ENCODE results near the gene CEMIP2.

The CEMIP2 gene

DNA sequence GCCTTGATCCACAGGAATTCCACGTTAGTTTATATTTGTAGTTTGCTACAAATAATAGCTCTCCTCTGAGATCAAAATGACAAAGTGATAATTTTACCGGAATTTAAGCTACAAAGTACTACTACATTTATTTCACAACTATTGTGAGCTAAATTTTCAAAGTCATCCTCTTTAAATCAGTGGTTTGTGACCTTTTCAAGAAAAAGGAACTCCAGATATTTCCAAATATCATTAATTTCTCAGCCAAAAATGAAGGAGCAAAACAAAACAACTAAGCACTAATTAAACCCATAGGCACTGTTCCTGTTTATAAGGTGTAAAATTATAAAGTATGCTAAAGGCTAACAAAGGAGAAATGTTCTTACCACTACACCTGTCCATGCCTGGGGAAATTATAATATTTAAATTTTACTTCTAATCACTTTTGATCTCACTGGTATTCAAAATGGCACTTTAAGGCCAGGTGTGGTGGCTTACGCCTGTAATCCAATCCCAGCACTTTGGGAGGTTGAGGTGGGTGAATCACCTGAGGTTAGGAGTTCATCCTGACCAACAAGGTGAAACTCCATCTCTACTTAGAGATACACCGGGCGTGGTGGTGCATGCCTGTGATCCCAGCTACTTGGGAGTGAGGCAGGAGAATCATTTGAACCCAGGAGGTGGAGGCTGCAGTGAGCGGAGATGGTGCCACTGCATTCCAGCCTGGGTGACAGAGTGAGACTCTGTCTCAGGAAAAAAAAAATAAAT, 77.5 kb downstream of the CEMIP2 start:
- Histone ChIP-seq H3K4me1 (no peaks in the 10 kb centered on the region), H3K9me3 (no peaks in the 10 kb centered on the region), H3K36me3 (no peaks in the 10 kb centered on the region), H3K27me3 (no peaks in the 10 kb centered on the region), H3K4me3 (ENCODE audit: low read depth, low read length) (no peak overlapping the region)
- no peak for DNase-seq
- TF ChIP-seq, protein P1, sequence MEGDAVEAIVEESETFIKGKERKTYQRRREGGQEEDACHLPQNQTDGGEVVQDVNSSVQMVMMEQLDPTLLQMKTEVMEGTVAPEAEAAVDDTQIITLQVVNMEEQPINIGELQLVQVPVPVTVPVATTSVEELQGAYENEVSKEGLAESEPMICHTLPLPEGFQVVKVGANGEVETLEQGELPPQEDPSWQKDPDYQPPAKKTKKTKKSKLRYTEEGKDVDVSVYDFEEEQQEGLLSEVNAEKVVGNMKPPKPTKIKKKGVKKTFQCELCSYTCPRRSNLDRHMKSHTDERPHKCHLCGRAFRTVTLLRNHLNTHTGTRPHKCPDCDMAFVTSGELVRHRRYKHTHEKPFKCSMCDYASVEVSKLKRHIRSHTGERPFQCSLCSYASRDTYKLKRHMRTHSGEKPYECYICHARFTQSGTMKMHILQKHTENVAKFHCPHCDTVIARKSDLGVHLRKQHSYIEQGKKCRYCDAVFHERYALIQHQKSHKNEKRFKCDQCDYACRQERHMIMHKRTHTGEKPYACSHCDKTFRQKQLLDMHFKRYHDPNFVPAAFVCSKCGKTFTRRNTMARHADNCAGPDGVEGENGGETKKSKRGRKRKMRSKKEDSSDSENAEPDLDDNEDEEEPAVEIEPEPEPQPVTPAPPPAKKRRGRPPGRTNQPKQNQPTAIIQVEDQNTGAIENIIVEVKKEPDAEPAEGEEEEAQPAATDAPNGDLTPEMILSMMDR (IDR thresholded peaks at IDR 0.05; ENCODE audit: low read depth, low read length) = no peak

DNA sequence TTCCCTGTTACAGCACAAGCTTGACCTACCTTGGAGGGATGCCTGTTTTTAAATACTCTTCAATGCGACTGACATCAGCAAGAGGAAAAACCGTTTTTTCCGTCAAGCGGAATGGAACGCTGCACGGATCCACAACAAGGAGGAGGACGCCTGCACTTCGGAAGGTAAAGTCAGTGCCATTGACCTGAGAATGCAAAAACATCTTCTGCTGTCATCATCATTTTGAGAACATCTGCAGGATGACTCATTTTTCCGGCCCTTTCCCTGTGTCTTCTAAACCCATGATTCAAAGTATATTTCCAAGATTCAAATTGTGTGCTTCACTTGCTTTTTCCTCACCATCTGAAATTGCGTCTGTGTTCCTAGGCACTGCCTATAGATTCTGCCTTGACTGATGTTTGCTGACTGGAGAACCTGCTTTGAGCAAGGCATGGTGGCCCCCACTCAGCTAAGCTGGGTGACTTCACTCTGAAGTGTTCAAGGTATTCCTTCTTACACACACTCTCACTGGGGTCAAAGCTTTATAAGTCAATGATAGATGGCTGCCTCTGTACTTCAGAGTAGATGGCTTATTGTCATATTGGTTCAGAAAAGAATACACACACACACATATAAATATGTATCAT, 78.1 kb downstream of the CEMIP2 start:
- Histone ChIP-seq H3K36me3 (no peaks in the 10 kb centered on the region), H3K27me3 (no peaks in the 10 kb centered on the region), H3K4me1 (no peaks in the 10 kb centered on the region), H3K9me3 (no peaks in the 10 kb centered on the region), H3K4me3 (ENCODE audit: low read depth, low read length) (no peak overlapping the region)
- TF ChIP-seq, protein P1 (IDR thresholded peaks at IDR 0.05; ENCODE audit: low read depth, low read length) = no peak
- no peak for DNase-seq

DNA sequence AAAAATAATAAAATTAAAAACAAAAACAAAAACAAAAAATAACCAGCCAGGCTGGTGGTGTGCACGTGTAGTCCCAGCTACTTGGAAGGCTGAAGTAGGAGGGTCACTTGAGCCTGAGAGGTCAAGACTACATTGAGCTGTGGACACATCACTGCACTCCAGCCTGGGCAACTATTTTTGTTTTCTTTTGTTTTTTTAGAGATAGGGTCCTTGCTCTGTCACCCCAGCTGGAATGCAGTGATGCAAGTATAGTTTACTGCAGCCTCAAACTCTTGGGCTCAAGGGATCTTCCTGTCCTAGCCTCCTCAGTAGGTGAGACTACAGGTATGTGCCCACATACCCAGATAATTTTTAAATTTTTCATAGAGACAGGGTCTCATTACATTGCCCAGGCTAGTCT, 80.6 kb downstream of the CEMIP2 start:
- no peak for DNase-seq
- TF ChIP-seq, protein P1 (IDR thresholded peaks at IDR 0.05; ENCODE audit: low read depth, low read length) = no peak
- H3K4me1 ChIP-seq = no peaks in the 10 kb centered on the region; the same call in 1 of the 2 replicates
- H3K27me3 ChIP-seq = no peaks in the 10 kb centered on the region
- no peaks in the 10 kb centered on the region for H3K36me3 ChIP-seq
- no peaks in the 10 kb centered on the region for H3K9me3 ChIP-seq
- H3K4me3 ChIP-seq (ENCODE audit: low read depth, low read length) = no peak overlapping the region

DNA sequence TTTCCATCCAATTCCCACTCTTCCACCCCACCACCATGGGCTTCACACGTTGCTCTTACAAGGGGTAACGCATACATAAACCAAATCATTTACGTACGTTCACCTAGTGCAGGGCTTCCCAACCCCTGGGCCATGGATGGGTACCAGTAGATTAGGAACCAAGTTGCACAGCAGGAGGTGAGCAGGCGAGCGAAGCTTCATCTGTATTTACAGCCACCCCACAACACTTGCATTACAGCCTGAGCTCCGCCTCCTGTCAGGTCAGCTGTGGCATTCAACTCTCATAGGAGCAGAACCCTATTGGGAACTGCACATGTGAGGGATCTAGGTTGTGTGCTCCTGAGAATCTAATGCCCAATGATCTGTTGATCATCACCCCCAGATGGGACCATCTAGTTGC, 82.3 kb downstream of the CEMIP2 start:
- DNase-seq = no peak
- Histone ChIP-seq H3K9me3 (no peaks in the 10 kb centered on the region), H3K36me3 (no peaks in the 10 kb centered on the region), H3K4me1 (peaks cover 3% of the 10 kb centered on the region; the same call in 1 of the 2 replicates), H3K4me3 (ENCODE audit: low read depth, low read length) (no peak overlapping the region), H3K27me3 (no peaks in the 10 kb centered on the region)
- TF ChIP-seq, protein P1 (IDR thresholded peaks at IDR 0.05; ENCODE audit: low read depth, low read length) = no peak

DNA sequence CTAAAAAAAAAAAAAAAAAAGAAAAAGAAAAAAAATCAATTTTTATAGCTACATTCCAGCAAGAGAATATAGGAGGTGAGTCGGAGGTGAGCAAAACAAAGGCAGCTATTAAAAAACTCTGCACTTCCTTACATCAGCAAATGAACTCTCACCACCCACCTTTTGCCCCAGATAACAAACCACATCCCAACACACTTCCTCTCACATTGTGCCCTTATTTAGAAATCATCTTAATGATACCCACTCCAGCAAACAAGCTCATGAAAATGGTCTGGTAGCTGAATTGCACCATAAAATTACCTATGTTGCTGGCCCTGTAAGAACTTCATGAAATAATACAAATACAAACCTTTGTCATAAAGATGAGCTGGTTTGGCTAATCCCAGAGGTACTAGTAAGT, 82.9 kb downstream of the CEMIP2 start:
- no peaks in the 10 kb centered on the region for H3K36me3 ChIP-seq
- H3K4me1 ChIP-seq = peaks cover 3% of the 10 kb centered on the region; the same call in 1 of the 2 replicates
- H3K9me3 ChIP-seq = no peaks in the 10 kb centered on the region
- no peak overlapping the region for H3K4me3 ChIP-seq (ENCODE audit: low read depth, low read length)
- DNase-seq = no peak
- TF ChIP-seq, protein P1 (IDR thresholded peaks at IDR 0.05; ENCODE audit: low read depth, low read length) = no peak
- H3K27me3 ChIP-seq = no peaks in the 10 kb centered on the region

DNA sequence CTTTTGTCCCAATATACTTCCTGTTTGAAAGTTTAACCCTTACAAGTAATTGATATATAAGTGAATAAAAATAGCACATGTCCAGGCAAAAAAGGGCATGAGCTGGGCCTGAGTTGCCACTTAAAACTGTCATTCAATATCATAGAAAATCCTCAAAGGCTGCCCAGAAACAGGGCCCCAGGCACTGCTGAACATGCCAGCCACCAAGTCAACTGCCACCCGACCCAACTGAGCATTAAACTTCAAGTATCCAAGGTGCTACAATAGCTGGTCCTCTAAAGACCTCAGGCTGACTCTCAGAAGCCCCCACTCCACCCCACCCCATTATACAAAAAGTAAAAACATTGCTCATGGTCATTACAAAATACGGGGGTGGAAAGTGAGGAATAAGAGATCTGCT, 83.7 kb downstream of the CEMIP2 start:
- Histone ChIP-seq H3K9me3 (no peaks in the 10 kb centered on the region), H3K27me3 (no peaks in the 10 kb centered on the region), H3K36me3 (no peaks in the 10 kb centered on the region), H3K4me3 (ENCODE audit: low read depth, low read length) (no peak overlapping the region), H3K4me1 (peaks cover 3% of the 10 kb centered on the region; the same call in 1 of the 2 replicates)
- TF ChIP-seq, protein P1 (IDR thresholded peaks at IDR 0.05; ENCODE audit: low read depth, low read length) = no peak
- no peak for DNase-seq
